Measurements from ENCODE around the gene NEK9. TPM values are rescaled to one million over a fixed set of nuclear protein-coding genes. Genes with fewer than 3 reads are reported as not detected.
A peak's percentile ranks its signal among the peaks of the same experiment; 100 is the strongest.

The NEK9 gene
- total and polyA plus RNA-seq, 2 experiments from 2014 or later, result 41.0 to 47.6 TPM

DNA sequence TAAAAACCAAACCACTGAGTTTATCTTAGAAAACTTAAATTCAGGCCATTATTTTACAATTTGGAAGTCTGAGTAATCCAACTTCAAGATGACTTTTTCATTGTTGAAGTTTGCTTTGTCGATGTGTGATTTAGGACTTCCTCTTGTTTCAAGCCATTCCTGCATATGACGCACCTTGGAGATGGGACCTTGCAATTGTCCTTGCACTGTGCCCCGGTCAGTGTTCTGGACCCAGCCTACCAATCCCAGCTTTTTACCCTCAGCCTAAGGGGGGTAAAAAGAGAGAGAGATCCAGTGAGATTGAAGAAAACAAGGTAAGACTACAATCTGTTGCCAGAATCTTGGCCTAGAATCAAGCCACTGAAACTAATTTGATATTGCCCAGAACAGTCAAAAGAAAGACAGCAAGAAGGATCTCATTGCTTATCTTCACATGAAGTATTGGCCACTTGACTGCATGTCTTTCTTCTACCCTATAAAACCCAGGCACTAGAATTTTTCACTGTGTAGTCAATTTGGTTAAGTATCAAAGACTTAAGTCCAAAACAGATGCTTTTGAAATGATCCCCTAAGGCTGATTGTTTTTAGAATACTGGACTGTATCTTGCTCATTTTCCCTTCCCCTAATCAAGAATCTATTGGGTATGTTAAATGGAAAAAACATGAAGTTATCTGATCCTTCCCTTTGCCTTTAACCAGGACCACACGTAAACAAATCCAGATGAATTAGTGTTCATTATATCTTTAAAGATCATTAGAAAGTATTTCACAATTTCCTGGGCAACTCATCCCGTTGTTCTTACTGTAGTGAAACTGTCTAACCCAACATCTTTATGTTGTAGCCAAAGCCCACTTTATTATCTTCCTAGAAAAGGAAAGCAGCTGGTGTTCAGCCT lies 73.2 kb downstream of the NEK9 start:
- Histone ChIP-seq H3K4me1 (ENCODE audit: insufficient read depth) (peaks cover 51% of the 10 kb centered on the region), H3F3A (ENCODE audit: insufficient read depth) (peaks cover 53% of the 10 kb centered on the region), H3K27me3 (replicated peaks; ENCODE audit: insufficient read depth) (no peaks in the 10 kb centered on the region), H3K4me2 (ENCODE audit: unreplicated experiment) (peak overlapping the region; percentile 52), H3K79me2 (ENCODE audit: insufficient read depth) (peaks cover 10% of the 10 kb centered on the region; the same call in 1 of the 2 replicates), H3K4me3 (peak overlapping the region; percentile 20; the same call in 1 of the 2 replicates), H4K20me1 (ENCODE audit: insufficient read depth) (no peaks in the 10 kb centered on the region), H3K9me3 (ENCODE audit: low read depth) (no peaks in the 10 kb centered on the region), H3K9me2 (ENCODE audit: insufficient read depth) (no peaks in the 10 kb centered on the region), H3K27ac (peak overlapping the region; percentile 46), H3K9ac (peak overlapping the region; percentile 24; the same call in 1 of the 2 replicates), H2AFZ (0 out of 2 replicates have a peak overlapping the region, but pooled peaks have one; percentile 15), H3K36me3 (ENCODE audit: low read depth) (no peaks in the 10 kb centered on the region)
- TF ChIP-seq EZH2 (IDR thresholded peaks at IDR 0.05; ENCODE audit: insufficient read depth, poor library complexity, severe bottlenecking) (no peak), EZH2phosphoT487 (IDR thresholded peaks at IDR 0.05; ENCODE audit: insufficient read depth, low read depth) (no peak)
- WGBS, 2 experiments (ENCODE audit: low coverage in 1 of 2, low lambda C conversion rate in 2 of 2, missing lambda C conversion rate in 2 of 2), result 50 to 56% methylated on average over 5 of the region's 5 CpGs
- in situ Hi-C loops (cut with MboI), result no loop called here
- peak; percentile 63 for DNase-seq

DNA sequence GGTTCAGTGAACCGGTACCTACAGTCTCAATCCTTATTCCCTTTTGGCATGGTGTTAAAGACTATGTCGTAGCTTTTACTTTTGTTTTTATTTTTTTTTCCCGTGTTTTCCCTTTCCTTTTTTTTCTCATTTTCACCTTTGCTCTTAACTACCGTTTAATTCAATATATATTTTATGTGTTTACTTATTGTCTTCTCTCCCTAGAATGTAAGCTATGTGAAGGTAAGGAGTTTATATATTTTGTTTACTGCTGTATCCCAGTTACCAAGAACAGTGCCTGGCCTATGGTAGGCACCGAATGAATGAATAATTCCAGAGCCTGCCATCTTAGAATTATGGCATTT lies 75.3 kb downstream of the NEK9 start:
- H3K4me1 ChIP-seq (ENCODE audit: insufficient read depth), result peaks cover 72% of the 10 kb centered on the region
- H3K4me3 ChIP-seq, result peak overlapping the region; percentile 73
- H3K4me2 ChIP-seq (ENCODE audit: unreplicated experiment), result peak overlapping the region; percentile 80
- peak overlapping the region; percentile 87 for H3K27ac ChIP-seq
- H3K9me3 ChIP-seq (ENCODE audit: low read depth), result no peaks in the 10 kb centered on the region
- DNase-seq, result no peak
- 29 to 34% methylated on average over 5 of the region's 5 CpGs for WGBS, 2 experiments (ENCODE audit: low coverage in 1 of 2, low lambda C conversion rate in 2 of 2, missing lambda C conversion rate in 2 of 2)
- peak overlapping the region; percentile 87 for H3K9ac ChIP-seq
- in situ Hi-C loops (cut with MboI), result no loop called here
- no peaks in the 10 kb centered on the region for H3K36me3 ChIP-seq (ENCODE audit: low read depth)
- 0 out of 2 replicates have a peak, but pooled peaks cover under 1% of the 10 kb centered on the region for H3K79me2 ChIP-seq (ENCODE audit: insufficient read depth)
- H2AFZ ChIP-seq, result peak overlapping the region; percentile 82
- H4K20me1 ChIP-seq (ENCODE audit: insufficient read depth), result no peaks in the 10 kb centered on the region
- H3F3A ChIP-seq (ENCODE audit: insufficient read depth), result peaks cover 75% of the 10 kb centered on the region
- H3K27me3 ChIP-seq (replicated peaks; ENCODE audit: insufficient read depth), result no peaks in the 10 kb centered on the region
- no peaks in the 10 kb centered on the region for H3K9me2 ChIP-seq (ENCODE audit: insufficient read depth)
- TF ChIP-seq EZH2 (IDR thresholded peaks at IDR 0.05; ENCODE audit: insufficient read depth, poor library complexity, severe bottlenecking) (no peak), EZH2phosphoT487 (IDR thresholded peaks at IDR 0.05; ENCODE audit: insufficient read depth, low read depth) (no peak)

DNA sequence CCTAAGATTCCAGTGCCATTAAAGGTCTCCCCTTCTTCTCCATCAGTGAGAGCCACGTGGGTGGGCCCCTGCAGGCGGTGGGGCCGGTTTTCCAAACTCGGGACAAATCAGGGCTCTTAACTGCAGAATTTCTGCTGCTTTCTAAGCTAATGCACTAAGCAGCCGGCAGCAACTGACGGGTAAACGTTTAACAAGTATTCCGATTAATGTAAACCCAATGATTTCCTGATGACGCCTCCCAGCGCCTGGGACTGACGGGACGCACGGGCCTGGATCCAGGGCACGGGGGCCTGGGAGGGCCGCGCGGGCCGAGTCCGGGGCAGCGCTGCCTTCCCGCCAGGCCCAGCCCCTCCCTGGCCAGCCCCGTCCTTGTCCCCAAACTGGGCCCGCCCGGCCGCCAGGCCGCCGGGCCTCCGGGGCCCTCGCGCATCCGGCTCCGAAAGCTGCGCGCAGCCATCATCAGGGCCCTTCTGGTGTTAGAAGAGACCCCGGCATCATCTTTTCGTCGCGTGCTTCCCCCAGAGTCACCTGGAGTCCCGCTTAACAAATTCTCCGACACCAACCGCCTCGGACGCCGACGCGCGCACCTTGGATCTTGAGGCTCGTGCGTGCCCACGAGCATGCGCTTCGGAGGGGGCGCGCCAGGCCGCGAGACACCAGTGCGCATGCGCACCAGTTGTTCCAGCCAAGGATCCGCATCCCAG lies 75.8 kb downstream of the NEK9 start, which contains the start of gene MLH3:
Gene MLH3, minus strand, starts transcription at position 616 of the 704 bp plus-strand sequence. CDS start 1,812 bp downstream, outside the sequence.
- WGBS, 2 experiments (ENCODE audit: low coverage in 1 of 2, low lambda C conversion rate in 2 of 2, missing lambda C conversion rate in 2 of 2), result 2% methylated on average over 36 to 53 of the region's 59 CpGs
- Histone ChIP-seq H2AFZ (peak within 1 kb of the TSS; percentile 82), H3F3A (ENCODE audit: insufficient read depth) (peaks cover 78% of the 10 kb centered on the region), H3K9ac (peak within 1 kb of the TSS; percentile 87), H4K20me1 (ENCODE audit: insufficient read depth) (no peaks in the 10 kb centered on the region), H3K4me2 (ENCODE audit: unreplicated experiment) (peak within 1 kb of the TSS; percentile 80), H3K4me1 (ENCODE audit: insufficient read depth) (peaks cover 76% of the 10 kb centered on the region), H3K79me2 (ENCODE audit: insufficient read depth) (0 out of 2 replicates have a peak, but pooled peaks cover 4% of the 10 kb centered on the region), H3K4me3 (peak within 1 kb of the TSS; percentile 73), H3K9me2 (ENCODE audit: insufficient read depth) (no peaks in the 10 kb centered on the region), H3K9me3 (ENCODE audit: low read depth) (no peaks in the 10 kb centered on the region), H3K27me3 (replicated peaks; ENCODE audit: insufficient read depth) (no peaks in the 10 kb centered on the region), H3K36me3 (ENCODE audit: low read depth) (no peaks in the 10 kb centered on the region), H3K27ac (peak within 1 kb of the TSS; percentile 87)
- peak; percentile 88 for DNase-seq
- TF ChIP-seq EZH2phosphoT487 (IDR thresholded peaks at IDR 0.05; ENCODE audit: insufficient read depth, low read depth), result no peak
- no peak for TF ChIP-seq EZH2 (IDR thresholded peaks at IDR 0.05; ENCODE audit: insufficient read depth, poor library complexity, severe bottlenecking)
- in situ Hi-C loops (cut with MboI), result no loop called here

DNA sequence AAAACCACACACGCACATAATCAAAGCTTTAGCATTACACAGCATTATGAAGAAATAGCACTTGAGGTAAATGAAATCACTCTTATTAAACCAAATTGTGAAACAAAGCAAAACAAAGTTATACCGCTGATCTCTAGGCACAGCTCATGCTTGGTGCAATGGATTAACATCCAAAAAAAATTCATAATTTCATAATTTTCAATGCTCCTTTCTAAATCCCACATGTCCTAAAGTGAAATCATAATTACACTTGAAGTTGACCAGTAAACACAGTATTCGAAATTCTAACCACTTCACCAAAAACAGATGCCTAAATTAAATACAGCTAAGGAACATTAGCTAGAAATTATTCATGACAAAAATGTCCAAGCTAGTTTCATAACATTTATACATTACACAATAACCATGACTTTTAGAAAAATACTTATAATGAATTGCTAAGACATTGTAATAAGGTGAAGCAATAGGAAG lies 77.1 kb downstream of the NEK9 start:
- Histone ChIP-seq H3K4me2 (ENCODE audit: unreplicated experiment) (peak overlapping the region; percentile 80), H2AFZ (no peak overlapping the region), H3K27me3 (replicated peaks; ENCODE audit: insufficient read depth) (no peaks in the 10 kb centered on the region), H3K9me2 (ENCODE audit: insufficient read depth) (no peaks in the 10 kb centered on the region), H3K9ac (peak overlapping the region; percentile 87), H3F3A (ENCODE audit: insufficient read depth) (peaks cover 70% of the 10 kb centered on the region), H3K9me3 (ENCODE audit: low read depth) (no peaks in the 10 kb centered on the region), H3K4me1 (ENCODE audit: insufficient read depth) (peaks cover 74% of the 10 kb centered on the region), H3K36me3 (ENCODE audit: low read depth) (no peaks in the 10 kb centered on the region), H4K20me1 (ENCODE audit: insufficient read depth) (no peaks in the 10 kb centered on the region), H3K4me3 (peak overlapping the region; percentile 73), H3K79me2 (ENCODE audit: insufficient read depth) (0 out of 2 replicates have a peak, but pooled peaks cover 16% of the 10 kb centered on the region), H3K27ac (peak overlapping the region; percentile 87)
- WGBS, 2 experiments (ENCODE audit: low coverage in 1 of 2, low lambda C conversion rate in 2 of 2, missing lambda C conversion rate in 2 of 2), result 12 to 14% methylated on average over 3 of the region's 3 CpGs
- in situ Hi-C loops (cut with MboI), result no loop called here
- DNase-seq, result peak; percentile 83
- TF ChIP-seq EZH2phosphoT487 (IDR thresholded peaks at IDR 0.05; ENCODE audit: insufficient read depth, low read depth), result no peak
- no peak for TF ChIP-seq EZH2 (IDR thresholded peaks at IDR 0.05; ENCODE audit: insufficient read depth, poor library complexity, severe bottlenecking)

All from GM23248 (cell line).